Measurements from ENCODE around the gene NPPB.

NPPB gene

GRCh38 chr1:11885916-11886315 lies 27.2 kb upstream of the NPPB start:
- no peak for TF ChIP-seq CTCF (IDR thresholded peaks at IDR 0.05; ENCODE audit: low read depth, low read length, missing control alignments)
- in situ Hi-C loops (cut with HindIII; ENCODE audit: low pct_ligation_motif_present, low sequenced_read_pairs), result no loop called here
- no peaks in the 10 kb centered on the region for H3K27me3 ChIP-seq (replicated peaks)
- no peaks in the 10 kb centered on the region for H3K36me3 ChIP-seq (replicated peaks)
- H3K27ac ChIP-seq, result no peak overlapping the region
- DNase-seq, result no peak
- H3K4me3 ChIP-seq (ENCODE audit: low read depth, low read length), result no peak overlapping the region

- no peak for DNase-seq
- TF ChIP-seq CTCF (IDR thresholded peaks at IDR 0.05; ENCODE audit: low read depth, low read length, missing control alignments), result no peak
- no peaks in the 10 kb centered on the region for H3K27me3 ChIP-seq (replicated peaks)
- H3K4me3 ChIP-seq (ENCODE audit: low read depth, low read length), result no peak overlapping the region
- in situ Hi-C loops (cut with HindIII; ENCODE audit: low pct_ligation_motif_present, low sequenced_read_pairs), result no loop called here
- no peaks in the 10 kb centered on the region for H3K36me3 ChIP-seq (replicated peaks)
- no peak overlapping the region for H3K27ac ChIP-seq
Measured at GRCh38 chr1:11882814-11883538, 24.2 kb upstream of the NPPB start.

GRCh38 chr1:11881749-11882441 lies 23.1 kb upstream of the NPPB start:
- Histone ChIP-seq H3K27me3 (replicated peaks) (no peaks in the 10 kb centered on the region), H3K4me3 (ENCODE audit: low read depth, low read length) (no peak overlapping the region), H3K36me3 (replicated peaks) (no peaks in the 10 kb centered on the region), H3K27ac (no peak overlapping the region)
- DNase-seq, result no peak
- in situ Hi-C loops (cut with HindIII; ENCODE audit: low pct_ligation_motif_present, low sequenced_read_pairs), result no loop called here
- TF ChIP-seq CTCF (IDR thresholded peaks at IDR 0.05; ENCODE audit: low read depth, low read length, missing control alignments), result no peak

GRCh38 chr1:11880911-11881748 lies 22.4 kb upstream of the NPPB start:
- H3K4me3 ChIP-seq (ENCODE audit: low read depth, low read length), result no peak overlapping the region
- H3K27ac ChIP-seq, result no peak overlapping the region
- H3K27me3 ChIP-seq (replicated peaks), result no peaks in the 10 kb centered on the region
- in situ Hi-C loops (cut with HindIII; ENCODE audit: low pct_ligation_motif_present, low sequenced_read_pairs), result no loop called here
- no peak for TF ChIP-seq CTCF (IDR thresholded peaks at IDR 0.05; ENCODE audit: low read depth, low read length, missing control alignments)
- H3K36me3 ChIP-seq (replicated peaks), result no peaks in the 10 kb centered on the region
- DNase-seq, result no peak

- Histone ChIP-seq H3K27ac (no peak overlapping the region), H3K4me3 (ENCODE audit: low read depth, low read length) (no peak overlapping the region), H3K27me3 (replicated peaks) (no peaks in the 10 kb centered on the region), H3K36me3 (replicated peaks) (no peaks in the 10 kb centered on the region)
- TF ChIP-seq CTCF (IDR thresholded peaks at IDR 0.05; ENCODE audit: low read depth, low read length, missing control alignments), result no peak
- in situ Hi-C loops (cut with HindIII; ENCODE audit: low pct_ligation_motif_present, low sequenced_read_pairs), result no loop called here
- no peak for DNase-seq
Measured at GRCh38 chr1:11880181-11880575, 21.4 kb upstream of the NPPB start.

Measured in brain microvascular endothelial cell (primary cell).